ENCODE data around the gene BCKDK. TPM values are rescaled to one million over a fixed set of nuclear protein-coding genes. Genes with fewer than 3 reads are reported as not detected.

Gene BCKDK
- total and polyA plus RNA-seq, 2 of the 13 experiments (the other 11 are each of a cell fraction or from before 2014, with no cell fraction given) = 24.9 to 42.6 TPM

GRCh38 chr16:31108035-31108793, at the start of gene BCKDK (continued):
- TF ChIP-seq, protein P1, sequence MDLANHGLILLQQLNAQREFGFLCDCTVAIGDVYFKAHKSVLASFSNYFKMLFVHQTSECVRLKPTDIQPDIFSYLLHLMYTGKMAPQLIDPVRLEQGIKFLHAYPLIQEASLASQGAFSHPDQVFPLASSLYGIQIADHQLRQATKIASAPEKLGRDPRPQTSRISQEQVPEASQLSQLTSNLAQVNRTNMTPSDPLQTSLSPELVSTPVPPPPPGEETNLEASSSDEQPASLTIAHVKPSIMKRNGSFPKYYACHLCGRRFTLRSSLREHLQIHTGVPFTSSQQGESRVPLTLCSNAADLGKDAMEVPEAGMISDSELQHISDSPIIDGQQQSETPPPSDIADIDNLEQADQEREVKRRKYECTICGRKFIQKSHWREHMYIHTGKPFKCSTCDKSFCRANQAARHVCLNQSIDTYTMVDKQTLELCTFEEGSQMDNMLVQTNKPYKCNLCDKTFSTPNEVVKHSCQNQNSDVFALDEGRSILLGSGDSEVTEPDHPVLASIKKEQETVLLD (CRISPR knock-in tag; IDR thresholded peaks at IDR 0.05; ENCODE audit: low read depth) = no peak; the same call in 1 of the 2 replicates
- TF ChIP-seq ZNF652 (CRISPR knock-in tag; IDR thresholded peaks at IDR 0.05; ENCODE audit: borderline replicate concordance, low read depth) (no peak; the same call in 1 of the 2 replicates), CCAR2 (optimal IDR thresholded peaks at IDR 0.05; ENCODE audit: low read depth, low read length) (no peak), SIN3A (IDR thresholded peaks at IDR 0.05; ENCODE audit: borderline replicate concordance, low read depth, low read length) (0 out of 2 replicates have a peak, but pooled peaks have one; percentile 60), MXD4 (CRISPR knock-in tag; IDR thresholded peaks at IDR 0.05) (no peak), ZNF616 (CRISPR knock-in tag; IDR thresholded peaks at IDR 0.05; ENCODE audit: low read depth) (0 out of 2 replicates have a peak, but pooled peaks have one; percentile 60), HOMEZ (CRISPR knock-in tag; IDR thresholded peaks at IDR 0.05; ENCODE audit: low read depth) (no peak), BRF2 (CRISPR knock-in tag; IDR thresholded peaks at IDR 0.05) (no peak), ZFY (CRISPR knock-in tag; IDR thresholded peaks at IDR 0.05) (peak; percentile 90), ZNF431 (CRISPR knock-in tag; IDR thresholded peaks at IDR 0.05; ENCODE audit: borderline replicate concordance, low read depth) (no peak), RFX5 (IDR thresholded peaks at IDR 0.05; ENCODE audit: low read depth, low read length) (0 out of 2 replicates have a peak, but pooled peaks have one; percentile 24), FOXK1 (CRISPR knock-in tag; IDR thresholded peaks at IDR 0.05; ENCODE audit: borderline replicate concordance, low read depth) (peak; percentile 66; the same call in 1 of the 2 replicates), TOPORS (CRISPR knock-in tag; IDR thresholded peaks at IDR 0.05) (no peak), FOXA1 (IDR thresholded peaks at IDR 0.05) (no peak), FOXA1 (CRISPR knock-in tag; IDR thresholded peaks at IDR 0.05) (no peak), ZNF17 (CRISPR knock-in tag; IDR thresholded peaks at IDR 0.05) (no peak), MATR3 (CRISPR knock-in tag; IDR thresholded peaks at IDR 0.05) (no peak), HNRNPL (IDR thresholded peaks at IDR 0.05; ENCODE audit: low read depth, low read length) (no peak), SALL1 (CRISPR knock-in tag; IDR thresholded peaks at IDR 0.05) (peak; percentile 84), NFATC3 (CRISPR knock-in tag; IDR thresholded peaks at IDR 0.05) (no peak), PLRG1 (conservative IDR thresholded peaks at IDR 0.05) (no peak)
- TF ChIP-seq, protein P2, sequence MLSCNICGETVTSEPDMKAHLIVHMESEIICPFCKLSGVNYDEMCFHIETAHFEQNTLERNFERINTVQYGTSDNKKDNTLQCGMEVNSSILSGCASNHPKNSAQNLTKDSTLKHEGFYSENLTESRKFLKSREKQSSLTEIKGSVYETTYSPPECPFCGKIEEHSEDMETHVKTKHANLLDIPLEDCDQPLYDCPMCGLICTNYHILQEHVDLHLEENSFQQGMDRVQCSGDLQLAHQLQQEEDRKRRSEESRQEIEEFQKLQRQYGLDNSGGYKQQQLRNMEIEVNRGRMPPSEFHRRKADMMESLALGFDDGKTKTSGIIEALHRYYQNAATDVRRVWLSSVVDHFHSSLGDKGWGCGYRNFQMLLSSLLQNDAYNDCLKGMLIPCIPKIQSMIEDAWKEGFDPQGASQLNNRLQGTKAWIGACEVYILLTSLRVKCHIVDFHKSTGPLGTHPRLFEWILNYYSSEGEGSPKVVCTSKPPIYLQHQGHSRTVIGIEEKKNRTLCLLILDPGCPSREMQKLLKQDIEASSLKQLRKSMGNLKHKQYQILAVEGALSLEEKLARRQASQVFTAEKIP (CRISPR knock-in tag; IDR thresholded peaks at IDR 0.05; ENCODE audit: borderline replicate concordance) = no peak
